GM23248 (cell line): ENCODE data around the gene PDE3A. TPM values are rescaled to one million over a fixed set of nuclear protein-coding genes. Genes with fewer than 3 reads are reported as not detected.
"Not testable (repeated sequence)": the region's sequence is repeated elsewhere in the genome, so short reads cannot be mapped to it uniquely, and the experiment has no call there.

ENCODE experiments used
- DNase-seq: peaks from one replicate; pipeline ENCODE4 v3.0.0-alpha.2; 2015
- H2AFZ ChIP-seq: fragments of 200-600 bp; sonication (generic); 2 replicates; pipeline ENCODE4 v1.6.1; 2016; ENCODE audit warnings: antibody characterized with exemption
- H3F3A ChIP-seq: fragments of 200-600 bp; sonication (generic); 2 replicates; pipeline ENCODE4 v1.6.1; 2016; ENCODE audit warnings: mild to moderate bottlenecking, antibody characterized with exemption, mixed run types; ENCODE audit not compliant: insufficient read depth
- H3K27ac ChIP-seq: fragments of 200-600 bp; sonication (generic); 2 replicates; pipeline ENCODE4 v1.5.1; 2016; ENCODE audit warnings: mild to moderate bottlenecking
- H3K27me3 ChIP-seq: fragments of 200-600 bp; sonication (generic); replicated peaks from 2 replicates; pipeline ENCODE4 v1.6.1; 2016; ENCODE audit warnings: mild to moderate bottlenecking; ENCODE audit not compliant: insufficient read depth
- H3K36me3 ChIP-seq: fragments of 200-600 bp; sonication (generic); 2 replicates; pipeline ENCODE4 v1.6.1; 2016; ENCODE audit warnings: low read depth, mild to moderate bottlenecking
- H3K4me1 ChIP-seq: fragments of 200-600 bp; sonication (generic); 2 replicates; pipeline ENCODE4 v1.6.1; 2016; ENCODE audit warnings: mild to moderate bottlenecking; ENCODE audit not compliant: insufficient read depth
- H3K4me2 ChIP-seq: fragments of 200-600 bp; sonication (generic); one replicate; pipeline ENCODE4 v1.6.1; 2016; ENCODE audit warnings: mild to moderate bottlenecking; ENCODE audit not compliant: unreplicated experiment
- H3K4me3 ChIP-seq: fragments of 200-600 bp; sonication (generic); 2 replicates; pipeline ENCODE4 v1.5.1; 2016; ENCODE audit warnings: mild to moderate bottlenecking
- H3K79me2 ChIP-seq: fragments of 200-600 bp; sonication (generic); 2 replicates; pipeline ENCODE4 v1.6.1; 2016; ENCODE audit warnings: mild to moderate bottlenecking; ENCODE audit not compliant: insufficient read depth
- H3K9ac ChIP-seq: fragments of 200-600 bp; sonication (generic); 2 replicates; pipeline ENCODE4 v1.6.1; 2016; ENCODE audit warnings: mild to moderate bottlenecking
- H3K9me2 ChIP-seq: fragments of 200-600 bp; sonication (generic); 2 replicates; pipeline ENCODE4 v1.6.1; 2016; ENCODE audit warnings: mixed run types, mild to moderate bottlenecking, moderate library complexity; ENCODE audit not compliant: insufficient read depth
- H3K9me3 ChIP-seq: fragments of 200-600 bp; sonication (generic); one replicate; pipeline ENCODE4 v1.6.1; 2017; ENCODE audit warnings: low read depth
- H4K20me1 ChIP-seq: fragments of 200-600 bp; sonication (generic); 2 replicates; pipeline ENCODE4 v1.6.0; 2016; ENCODE audit not compliant: insufficient read depth
- EZH2 ChIP-seq: fragments of 200-600 bp; sonication (generic); IDR thresholded peaks from 2 replicates; pipeline ENCODE4 v1.6.1; 2018; ENCODE audit warnings: antibody characterized with exemption, mild to moderate bottlenecking; ENCODE audit not compliant: insufficient read depth, poor library complexity, severe bottlenecking
- EZH2phosphoT487 ChIP-seq: fragments of 200-600 bp; sonication (generic); IDR thresholded peaks from 2 replicates; pipeline ENCODE4 v1.6.1; 2018; ENCODE audit warnings: antibody characterized with exemption, moderate library complexity, mild to moderate bottlenecking, low read depth; ENCODE audit not compliant: insufficient read depth
- WGBS, 2 experiments: methylation state at CpG; one replicate each; pipeline ENCODE4 v1.1.6; 2015 to 2017; ENCODE audit warnings: low lambda C conversion rate in 2 of 2, low coverage in 1 of 2; ENCODE audit errors: missing lambda C conversion rate in 2 of 2; 5-methylcytosine and 5-hydroxymethylcytosine counted together
- in situ Hi-C: fragments of 300-500 bp; cut with MboI; formaldehyde crosslinking; loops from 2 replicates; pipeline ENCODE4 v1.15.0; 2020
- polyA plus RNA-seq: library from polyadenylated mRNA; unstranded; fragments of >200 nt; fragmentation: Nextera tagmentation; extraction: Ambion mirVana; gene quantifications from 2 replicates; pipeline ENCODE4 v1.2.1, GENCODE V29; 2016
- total RNA-seq: library from RNA; depleted of rRNA; stranded (reverse); fragments of >200 nt; shearing (Covaris generic); gene quantifications from 2 replicates; pipeline ENCODE4 v1.2.3, GENCODE V29; 2014

The PDE3A gene
- total and polyA plus RNA-seq, 2 experiments from 2014 or later, result 0.11 to 0.43 TPM

DNA sequence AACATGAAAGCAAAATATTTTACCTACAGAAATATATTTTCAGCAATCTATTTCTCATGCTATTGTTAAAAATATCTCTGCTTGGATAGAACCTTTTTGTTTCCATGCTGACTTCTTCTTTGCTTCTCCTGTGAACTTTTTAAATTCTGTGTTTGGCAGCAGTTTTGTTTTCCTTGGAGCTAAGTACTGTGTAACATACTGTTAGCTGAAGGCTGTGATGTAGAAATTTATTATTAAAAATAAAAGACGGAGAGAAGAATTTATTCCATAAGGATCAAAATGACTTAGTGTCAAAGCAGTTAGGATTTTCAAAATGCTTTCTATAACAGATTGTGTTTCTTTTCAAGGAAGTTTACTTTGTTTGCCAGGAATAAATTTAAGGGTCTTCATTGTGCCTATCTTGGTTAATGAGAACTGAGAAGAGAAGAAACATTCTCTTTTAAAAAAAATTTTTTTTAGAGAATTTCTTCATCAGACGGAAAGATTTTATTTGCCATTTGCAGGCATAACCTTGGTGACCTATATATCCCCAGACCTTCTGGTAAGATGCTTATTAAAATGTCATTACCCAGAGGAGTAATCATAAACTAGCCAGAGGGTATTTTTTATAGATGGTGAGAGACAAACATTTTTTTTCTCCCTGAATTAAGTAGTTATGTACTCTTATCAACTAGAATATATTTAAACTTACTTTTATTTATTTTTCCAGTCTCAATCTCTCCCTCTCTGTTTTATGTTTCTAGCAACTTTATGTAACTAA is 179.7 kb downstream of the PDE3A start:
- Histone ChIP-seq H3K4me2 (peak overlapping the region; percentile 14), H3K9me3 (no peaks in the 10 kb centered on the region), H2AFZ (peak overlapping the region; percentile 32; the same call in 1 of the 2 replicates), H3K27me3 (no peaks in the 10 kb centered on the region), H3K9me2 (no peaks in the 10 kb centered on the region), H3K9ac (no peak overlapping the region), H3K27ac (no peak overlapping the region), H3K4me1 (peaks cover 24% of the 10 kb centered on the region), H3F3A (no peaks in the 10 kb centered on the region), H3K36me3 (no peaks in the 10 kb centered on the region), H3K4me3 (no peak overlapping the region), H4K20me1 (no peaks in the 10 kb centered on the region), H3K79me2 (no peaks in the 10 kb centered on the region)
- in situ Hi-C loops, result no loop called here
- TF ChIP-seq EZH2phosphoT487 (no peak), EZH2 (no peak)
- WGBS, 2 experiments, result 13 to 23% methylated on average over 2 of the region's 2 CpGs
- DNase-seq, result peak; percentile 31

DNA sequence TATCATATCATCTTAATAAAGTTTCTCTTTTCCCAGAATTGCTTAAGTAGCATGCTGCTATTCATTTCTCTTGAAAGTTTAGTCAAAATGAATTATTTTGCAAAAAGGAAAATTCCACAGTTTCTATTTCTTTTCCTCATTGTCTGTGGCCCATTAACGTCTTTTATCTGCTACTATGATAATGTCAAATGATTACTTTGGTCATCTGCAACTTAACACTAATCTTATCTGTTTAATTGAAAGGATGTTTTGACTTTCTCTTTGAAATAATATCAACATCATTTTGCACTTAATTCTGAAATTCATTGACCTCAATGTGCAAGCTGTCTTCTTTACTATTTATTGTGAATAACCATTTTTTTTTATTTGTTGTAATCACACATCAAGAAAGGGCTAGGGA is 180.3 kb downstream of the PDE3A start:
- H3K4me2 ChIP-seq, result peak overlapping the region; percentile 19
- no peak overlapping the region for H3K9ac ChIP-seq
- no peaks in the 10 kb centered on the region for H3K36me3 ChIP-seq
- DNase-seq, result no peak
- H3K4me1 ChIP-seq, result peaks cover 24% of the 10 kb centered on the region
- no peaks in the 10 kb centered on the region for H3K79me2 ChIP-seq
- no peaks in the 10 kb centered on the region for H3F3A ChIP-seq
- H3K4me3 ChIP-seq, result no peak overlapping the region
- in situ Hi-C loops, result no loop called here
- H3K9me2 ChIP-seq, result no peaks in the 10 kb centered on the region
- no peak overlapping the region for H3K27ac ChIP-seq
- no peaks in the 10 kb centered on the region for H3K27me3 ChIP-seq
- H3K9me3 ChIP-seq, result no peaks in the 10 kb centered on the region
- TF ChIP-seq EZH2phosphoT487 (no peak), EZH2 (no peak)
- WGBS, 2 experiments, result 33 to 49% methylated on average over 1 of the region's 1 CpG
- peak overlapping the region; percentile 32 for H2AFZ ChIP-seq
- H4K20me1 ChIP-seq, result no peaks in the 10 kb centered on the region

DNA sequence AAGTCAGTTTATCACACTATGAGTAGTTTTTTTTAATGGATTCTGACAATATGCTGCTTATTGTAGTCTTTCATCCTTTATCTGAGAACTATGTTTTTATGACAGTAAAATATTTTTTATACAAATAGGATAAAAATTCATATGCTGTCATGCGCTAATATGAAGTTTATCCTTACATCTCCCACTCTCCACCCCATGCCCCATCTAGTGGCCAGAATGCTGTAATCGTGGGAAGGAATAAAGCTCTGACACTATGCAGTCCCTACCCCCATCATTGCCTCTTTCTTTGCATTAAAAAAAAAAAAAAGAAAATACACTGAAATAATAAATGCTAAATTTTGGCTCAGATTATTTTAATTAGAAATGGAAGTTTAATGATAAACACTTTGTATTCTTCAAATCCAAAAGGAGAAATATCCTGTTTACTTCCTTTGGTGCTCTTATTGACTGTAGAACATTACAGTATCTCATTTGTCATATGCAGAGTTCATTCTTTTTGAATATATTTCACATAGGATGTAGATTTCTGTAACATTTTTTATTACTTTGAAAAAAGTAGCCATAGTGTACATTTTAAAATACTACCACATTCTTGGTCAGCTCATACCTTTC is 180.9 kb downstream of the PDE3A start:
- H4K20me1 ChIP-seq, result no peaks in the 10 kb centered on the region
- H3K9ac ChIP-seq, result no peak overlapping the region
- no peaks in the 10 kb centered on the region for H3K9me2 ChIP-seq
- H3K9me3 ChIP-seq, result no peaks in the 10 kb centered on the region
- H3K27me3 ChIP-seq, result no peaks in the 10 kb centered on the region
- no peaks in the 10 kb centered on the region for H3K79me2 ChIP-seq
- H2AFZ ChIP-seq, result peak overlapping the region; percentile 32; the same call in 1 of the 2 replicates
- TF ChIP-seq EZH2 (no peak), EZH2phosphoT487 (no peak)
- H3K4me1 ChIP-seq, result peaks cover 24% of the 10 kb centered on the region
- in situ Hi-C loops, result no loop called here
- no peaks in the 10 kb centered on the region for H3K36me3 ChIP-seq
- H3K4me3 ChIP-seq, result no peak overlapping the region
- WGBS, 2 experiments, result 20% methylated on average over 2 of the region's 2 CpGs
- peak; percentile 65 for DNase-seq
- peak overlapping the region; percentile 19 for H3K4me2 ChIP-seq
- no peak overlapping the region for H3K27ac ChIP-seq
- no peaks in the 10 kb centered on the region for H3F3A ChIP-seq

DNA sequence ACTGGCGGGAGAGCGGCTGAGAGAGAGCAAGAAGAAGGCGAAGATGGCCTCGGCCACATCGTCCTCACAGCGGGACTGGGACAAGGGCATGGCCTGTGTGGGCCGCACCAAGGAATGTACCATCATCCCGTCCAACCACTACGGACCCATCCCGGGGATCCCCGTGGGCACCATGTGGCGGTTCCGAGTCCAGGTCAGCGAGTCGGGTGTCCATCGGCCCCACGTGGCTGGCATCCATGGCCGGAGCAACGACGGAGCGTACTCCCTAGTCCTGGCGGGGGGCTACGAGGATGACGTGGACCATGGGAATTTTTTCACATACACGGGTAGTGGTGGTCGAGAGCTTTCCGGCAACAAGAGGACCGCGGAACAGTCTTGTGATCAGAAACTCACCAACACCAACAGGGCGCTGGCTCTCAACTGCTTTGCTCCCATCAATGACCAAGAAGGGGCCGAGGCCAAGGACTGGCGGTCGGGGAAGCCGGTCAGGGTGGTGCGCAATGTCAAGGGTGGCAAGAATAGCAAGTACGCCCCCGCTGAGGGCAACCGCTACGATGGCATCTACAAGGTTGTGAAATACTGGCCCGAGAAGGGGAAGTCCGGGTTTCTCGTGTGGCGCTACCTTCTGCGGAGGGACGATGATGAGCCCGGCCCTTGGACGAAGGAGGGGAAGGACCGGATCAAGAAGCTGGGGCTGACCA is 183.6 kb downstream of the PDE3A start:
- in situ Hi-C loops, H2AFZ ChIP-seq, H3K27me3 ChIP-seq, H4K20me1 ChIP-seq, H3K79me2 ChIP-seq, H3K4me3 ChIP-seq, H3K36me3 ChIP-seq, H3K9me3 ChIP-seq, H3K4me2 ChIP-seq, DNase-seq, H3F3A ChIP-seq, H3K9me2 ChIP-seq, H3K27ac ChIP-seq, H3K9ac ChIP-seq: not testable (repeated sequence)
- H3K4me1 ChIP-seq, result peaks cover 28% of the 10 kb centered on the region
- WGBS, 2 experiments, result 97% methylated on average over 48 of the region's 48 CpGs

DNA sequence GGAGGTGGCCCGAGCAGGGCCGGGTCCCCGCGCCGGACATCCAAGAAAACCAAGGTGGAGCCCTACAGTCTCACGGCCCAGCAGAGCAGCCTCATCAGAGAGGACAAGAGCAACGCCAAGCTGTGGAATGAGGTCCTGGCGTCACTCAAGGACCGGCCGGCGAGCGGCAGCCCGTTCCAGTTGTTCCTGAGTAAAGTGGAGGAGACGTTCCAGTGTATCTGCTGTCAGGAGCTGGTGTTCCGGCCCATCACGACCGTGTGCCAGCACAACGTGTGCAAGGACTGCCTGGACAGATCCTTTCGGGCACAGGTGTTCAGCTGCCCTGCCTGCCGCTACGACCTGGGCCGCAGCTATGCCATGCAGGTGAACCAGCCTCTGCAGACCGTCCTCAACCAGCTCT is 184.2 kb downstream of the PDE3A start:
- DNase-seq, H3K4me3 ChIP-seq, H3K27ac ChIP-seq, H3K79me2 ChIP-seq, in situ Hi-C loops, H3K4me2 ChIP-seq, H3K9ac ChIP-seq, H3K36me3 ChIP-seq, H4K20me1 ChIP-seq, H2AFZ ChIP-seq, H3K9me2 ChIP-seq, H3K27me3 ChIP-seq, H3F3A ChIP-seq, H3K9me3 ChIP-seq: not testable (repeated sequence)
- H3K4me1 ChIP-seq, result peaks cover 27% of the 10 kb centered on the region
- WGBS, 2 experiments, result 90 to 95% methylated on average over 12 to 21 of the region's 23 CpGs
